Measurements from ENCODE around the gene TSPAN33. TPM values are rescaled to one million over a fixed set of nuclear protein-coding genes. Genes with fewer than 3 reads are reported as not detected.

The TSPAN33 gene
- 6.3 and 13.8 TPM in 2 replicates for total RNA-seq (ENCODE audit: low replicate concordance)
- long read RNA-seq, partial matches to known transcripts, result 1 of 3 reads
- long read RNA-seq, other reads (novel, unspliced or antisense), result 0 of 3 reads

- Mint-ChIP-seq H3K4me3 (peak within 1 kb of the TSS; percentile 89), H3K9me3 (no peaks in the 10 kb centered on the region), H3K27ac (peak within 1 kb of the TSS; percentile 38), H3K36me3 (no peaks in the 10 kb centered on the region), H3K27me3 (peaks cover 71% of the 10 kb centered on the region), H3K4me1 (ENCODE audit: unreplicated experiment) (peaks cover 9% of the 10 kb centered on the region)
- no peak for TF ChIP-seq CTCF (conservative IDR thresholded peaks at IDR 0.05)
- DNase-seq (ENCODE audit: extremely low spot score, unreplicated experiment), result peak; percentile 77
Measured at GRCh38 chr7:129144095-129144833, at the start of gene TSPAN33. TSS of gene TSPAN33 (plus strand) at chr7:129144707. CDS start at chr7:129144981, 274 bp downstream.

DNA sequence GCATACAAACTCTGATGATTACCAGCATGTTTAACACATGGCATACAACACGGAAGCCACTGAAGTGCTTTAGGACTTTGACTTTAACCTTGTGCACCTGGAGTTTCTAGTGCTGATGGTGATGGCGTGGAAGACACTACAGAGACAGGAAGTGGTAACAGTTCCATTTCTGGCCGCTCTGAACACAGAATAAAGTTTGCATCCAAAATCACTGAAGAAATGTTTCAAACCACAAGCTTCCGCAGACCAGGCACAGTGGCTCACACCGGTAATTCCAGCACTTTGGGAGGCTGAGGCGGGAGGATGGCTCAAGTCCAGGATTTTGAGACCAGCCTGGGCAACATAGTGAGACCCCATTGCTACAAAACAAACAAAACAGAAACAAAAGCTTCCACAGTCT, 49.2 kb upstream of the TSPAN33 start:
- no peak for TF ChIP-seq CTCF (conservative IDR thresholded peaks at IDR 0.05)
- no peaks in the 10 kb centered on the region for H3K9me3 Mint-ChIP-seq
- H3K27me3 Mint-ChIP-seq, result peaks cover 6% of the 10 kb centered on the region
- no peaks in the 10 kb centered on the region for H3K36me3 Mint-ChIP-seq
- H3K4me3 Mint-ChIP-seq, result no peak overlapping the region
- no peak overlapping the region for H3K27ac Mint-ChIP-seq
- peaks cover 8% of the 10 kb centered on the region for H3K4me1 Mint-ChIP-seq (ENCODE audit: unreplicated experiment)
- DNase-seq (ENCODE audit: extremely low spot score, unreplicated experiment), result no peak

DNA sequence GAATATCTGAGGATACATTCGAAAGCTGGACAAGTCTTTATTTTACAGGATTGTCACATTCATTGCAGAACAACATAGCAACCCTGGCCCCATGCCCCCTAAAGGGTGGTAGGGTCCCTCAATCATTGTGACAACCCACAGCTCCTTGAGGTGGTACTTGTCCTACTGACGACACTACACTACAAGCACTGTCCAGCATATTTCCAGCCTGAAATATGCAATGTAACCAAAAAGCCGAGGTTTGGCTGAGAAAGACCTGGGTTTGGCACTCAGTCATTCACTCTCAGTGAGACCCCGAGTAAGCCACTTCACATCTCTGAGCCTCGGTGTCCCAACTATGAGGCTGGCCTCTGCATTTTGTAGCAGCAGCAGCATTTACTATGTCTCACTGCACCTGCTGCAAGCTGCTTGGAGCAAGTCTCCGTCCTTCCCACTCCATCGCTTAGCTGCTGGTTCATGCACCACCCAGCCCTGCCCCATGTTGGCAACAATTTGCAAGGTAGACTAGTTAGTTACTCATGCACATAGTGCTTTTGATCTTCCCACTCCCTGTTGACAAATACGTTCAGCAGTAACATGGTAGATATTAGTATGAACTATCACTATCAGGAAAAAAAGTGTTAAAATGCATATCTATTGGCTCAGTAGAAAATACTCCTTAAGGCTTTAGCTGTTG, 46.0 kb upstream of the TSPAN33 start:
- Mint-ChIP-seq H3K4me3 (no peak overlapping the region), H3K9me3 (no peaks in the 10 kb centered on the region), H3K27ac (no peak overlapping the region), H3K36me3 (no peaks in the 10 kb centered on the region), H3K27me3 (peaks cover 3% of the 10 kb centered on the region), H3K4me1 (ENCODE audit: unreplicated experiment) (peaks cover 19% of the 10 kb centered on the region)
- DNase-seq (ENCODE audit: extremely low spot score, unreplicated experiment), result no peak
- TF ChIP-seq CTCF (conservative IDR thresholded peaks at IDR 0.05), result no peak

- Mint-ChIP-seq H3K4me1 (ENCODE audit: unreplicated experiment) (peaks cover 19% of the 10 kb centered on the region), H3K36me3 (no peaks in the 10 kb centered on the region), H3K9me3 (no peaks in the 10 kb centered on the region), H3K4me3 (peak overlapping the region; percentile 19), H3K27me3 (no peaks in the 10 kb centered on the region), H3K27ac (no peak overlapping the region)
- TF ChIP-seq CTCF (conservative IDR thresholded peaks at IDR 0.05), result no peak
- no peak for DNase-seq (ENCODE audit: extremely low spot score, unreplicated experiment)
Measured at GRCh38 chr7:129100827-129101166, 43.7 kb upstream of the TSPAN33 start.

DNA sequence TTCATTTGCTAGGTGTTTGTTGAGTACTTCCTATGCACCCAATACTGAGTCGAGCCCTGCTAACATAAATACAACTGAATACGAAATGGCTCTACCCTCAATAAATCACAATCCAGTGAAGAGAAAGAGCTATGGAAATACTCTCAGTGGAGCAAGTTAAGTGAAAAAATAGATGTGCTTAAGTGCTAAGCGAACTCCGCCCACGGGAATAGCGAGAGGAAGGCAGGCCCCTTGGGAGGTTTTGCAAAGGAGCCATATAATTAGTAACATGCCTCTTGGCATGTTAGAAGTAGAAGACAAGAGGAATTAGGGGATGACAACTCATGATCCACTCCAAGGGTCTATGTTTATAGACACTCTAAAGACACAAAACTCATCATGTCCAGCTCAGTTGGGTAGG, 42.8 kb upstream of the TSPAN33 start:
- no peak for DNase-seq (ENCODE audit: extremely low spot score, unreplicated experiment)
- Mint-ChIP-seq H3K9me3 (no peaks in the 10 kb centered on the region), H3K36me3 (no peaks in the 10 kb centered on the region), H3K27ac (no peak overlapping the region), H3K4me1 (ENCODE audit: unreplicated experiment) (peaks cover 19% of the 10 kb centered on the region), H3K27me3 (no peaks in the 10 kb centered on the region), H3K4me3 (no peak overlapping the region)
- TF ChIP-seq CTCF (conservative IDR thresholded peaks at IDR 0.05), result no peak
